ENCODE results near the gene PPP2R5D.

- no peak for TF ChIP-seq BRD4 (IDR thresholded peaks at IDR 0.05)
- TF ChIP-seq MTF1 (CRISPR knock-in tag; IDR thresholded peaks at IDR 0.05; ENCODE audit: borderline replicate concordance) = no peak
- TF ChIP-seq PHF8 (IDR thresholded peaks at IDR 0.05; ENCODE audit: borderline replicate concordance, low read length) = no peak
- no peak for TF ChIP-seq CREM (IDR thresholded peaks at IDR 0.05; ENCODE audit: low read depth)
- TF ChIP-seq POLR2AphosphoS5 (IDR thresholded peaks at IDR 0.05; ENCODE audit: control insufficient read depth, insufficient read depth, low read depth, low read length) = no peak
- TF ChIP-seq BRF2 (IDR thresholded peaks at IDR 0.05; ENCODE audit: borderline replicate concordance, insufficient read depth, insufficient read length) = no peak
- TF ChIP-seq HBP1 (CRISPR knock-in tag; IDR thresholded peaks at IDR 0.05) = no peak
- no peak for TF ChIP-seq ZNF134 (CRISPR knock-in tag; conservative IDR thresholded peaks at IDR 0.05)
- TF ChIP-seq NUFIP1 (IDR thresholded peaks at IDR 0.05; ENCODE audit: partially characterized antibody) = no peak
- TF ChIP-seq POLR2A (conservative IDR thresholded peaks at IDR 0.05) = no peak; the same call in 1 of the 2 replicates
- TF ChIP-seq CTCF (IDR thresholded peaks at IDR 0.05 in 2 of 3, conservative IDR thresholded peaks at IDR 0.05 in 1 of 3; ENCODE audit: insufficient read depth in 2 of 3, low read depth in 1 of 3, low read length in 3 of 3) = no peak
- no peak for TF ChIP-seq NCOA1 (IDR thresholded peaks at IDR 0.05; ENCODE audit: low read depth)
These were observed 61.1 kb downstream of the PPP2R5D start for GRCh38 chr6:43045371-43045930.

Measured in K562 (cell line).